GDM1 (cell line): Measurements from ENCODE around the gene TRAPPC12.
"Not testable (repeated sequence)": the region's sequence is repeated elsewhere in the genome, so short reads cannot be mapped to it uniquely, and the experiment has no call there.

Source experiments
- DNase-seq: peaks from one replicate; lab custom pipeline; 2025; lab: John Stamatoyannopoulos, UW

TRAPPC12 gene

GRCh38 chr2:3454005-3454404, 74.5 kb downstream of the TRAPPC12 start:
- DNase-seq: not testable (repeated sequence)

- no peak for DNase-seq
These were observed 75.3 kb downstream of the TRAPPC12 start for GRCh38 chr2:3454802-3455201.

- DNase-seq: no peak
These were observed 76.6 kb downstream of the TRAPPC12 start for GRCh38 chr2:3456125-3456524.

- no peak for DNase-seq
These were observed 78.3 kb downstream of the TRAPPC12 start for GRCh38 chr2:3457524-3458395.

- no peak for DNase-seq
These were observed 79.1 kb downstream of the TRAPPC12 start for GRCh38 chr2:3458396-3459184.

GRCh38 chr2:3459185-3460015, 79.9 kb downstream of the TRAPPC12 start:
- DNase-seq: no peak

GRCh38 chr2:3460156-3460555, 80.7 kb downstream of the TRAPPC12 start:
- no peak for DNase-seq

- no peak for DNase-seq
These were observed 81.6 kb downstream of the TRAPPC12 start for GRCh38 chr2:3460831-3461800.

GRCh38 chr2:3461801-3462492, 82.5 kb downstream of the TRAPPC12 start:
- no peak for DNase-seq

- DNase-seq: no peak
These were observed 83.1 kb downstream of the TRAPPC12 start for GRCh38 chr2:3462493-3463104.

- no peak for DNase-seq
These were observed 83.8 kb downstream of the TRAPPC12 start for GRCh38 chr2:3463186-3463835.

- DNase-seq: no peak
These were observed 84.5 kb downstream of the TRAPPC12 start for GRCh38 chr2:3463944-3464343.

- DNase-seq: no peak
These were observed 85.0 kb downstream of the TRAPPC12 start for GRCh38 chr2:3464401-3465005.

GRCh38 chr2:3465328-3465727, 85.8 kb downstream of the TRAPPC12 start:
- no peak for DNase-seq

- no peak for DNase-seq
These were observed 86.5 kb downstream of the TRAPPC12 start for GRCh38 chr2:3465844-3466481.

- DNase-seq: no peak
These were observed 87.0 kb downstream of the TRAPPC12 start for GRCh38 chr2:3466482-3466863.

- no peak for DNase-seq
These were observed 87.5 kb downstream of the TRAPPC12 start for GRCh38 chr2:3466966-3467365.

- no peak for DNase-seq
These were observed 88.2 kb downstream of the TRAPPC12 start for GRCh38 chr2:3467654-3468053.
